Measurements from ENCODE around the gene ELOVL7.

GRCh38 chr5:60743511-60744314, 100.4 kb downstream of the ELOVL7 start:
- TF ChIP-seq CTCF (IDR thresholded peaks at IDR 0.05; ENCODE audit: control extremely low read depth in 1 of 3, insufficient read depth in 1 of 3, low read depth in 1 of 3, low read length in 3 of 3) = no peak
- TF ChIP-seq YY1 (IDR thresholded peaks at IDR 0.05; ENCODE audit: low read depth, low read length) = no peak
- no peak for TF ChIP-seq ATF2 (IDR thresholded peaks at IDR 0.05; ENCODE audit: low read length)
- no peak for TF ChIP-seq CREB1 (IDR thresholded peaks at IDR 0.05)
- no peak for TF ChIP-seq NRF1 (IDR thresholded peaks at IDR 0.05; ENCODE audit: low read depth, low read length)
- no peak for TF ChIP-seq ATF3 (IDR thresholded peaks at IDR 0.05; ENCODE audit: insufficient read depth, low read depth, low read length)
- no peak for TF ChIP-seq KDM5A (IDR thresholded peaks at IDR 0.05; ENCODE audit: low read length)
